Measurements from ENCODE around the gene RTN4R. TPM values are rescaled to one million over a fixed set of nuclear protein-coding genes. Genes with fewer than 3 reads are reported as not detected.

The RTN4R gene
- total RNA-seq, 1 donor from 2014 or later: 1.4 TPM

DNA sequence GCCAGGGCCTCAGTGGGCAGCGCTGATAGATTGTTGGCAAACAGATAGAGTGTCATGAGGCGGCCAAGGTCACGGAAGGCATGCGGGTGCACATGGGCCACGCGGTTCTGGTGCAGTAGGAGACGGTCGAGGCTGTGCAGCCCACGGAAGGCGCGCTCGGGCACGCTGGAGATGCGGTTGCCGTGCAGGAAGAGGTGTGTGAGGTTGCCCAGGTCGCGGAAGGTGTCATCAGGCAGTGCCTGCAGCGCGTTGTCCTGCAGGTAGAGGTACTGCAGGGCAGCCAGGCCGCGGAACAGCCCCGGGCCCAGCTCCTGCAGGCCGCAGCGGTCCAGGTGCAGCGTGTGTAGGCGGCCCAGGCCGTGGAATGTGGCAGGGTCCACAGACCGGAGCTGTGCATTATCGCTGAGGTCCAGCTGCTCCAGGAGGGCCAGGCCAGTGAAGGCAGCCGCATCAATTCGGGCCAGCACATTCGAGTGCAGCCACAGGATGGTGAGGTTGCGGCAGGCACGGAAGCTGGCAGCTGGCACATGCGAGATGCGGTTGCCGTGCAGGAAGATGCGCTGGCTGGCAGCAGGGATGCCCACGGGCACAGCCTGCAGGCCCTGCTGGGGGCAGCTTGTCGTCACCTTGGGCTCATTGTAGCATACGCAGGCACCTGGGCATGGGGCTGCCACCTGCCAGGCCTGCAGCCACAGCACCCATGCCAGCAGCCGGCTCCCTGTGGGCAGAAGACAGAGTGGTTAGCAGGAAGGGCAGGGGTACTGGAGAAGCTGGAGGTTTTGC lies 25.5 kb downstream of the RTN4R start:
- DNase-seq (ENCODE audit: low spot score): no peak

DNA sequence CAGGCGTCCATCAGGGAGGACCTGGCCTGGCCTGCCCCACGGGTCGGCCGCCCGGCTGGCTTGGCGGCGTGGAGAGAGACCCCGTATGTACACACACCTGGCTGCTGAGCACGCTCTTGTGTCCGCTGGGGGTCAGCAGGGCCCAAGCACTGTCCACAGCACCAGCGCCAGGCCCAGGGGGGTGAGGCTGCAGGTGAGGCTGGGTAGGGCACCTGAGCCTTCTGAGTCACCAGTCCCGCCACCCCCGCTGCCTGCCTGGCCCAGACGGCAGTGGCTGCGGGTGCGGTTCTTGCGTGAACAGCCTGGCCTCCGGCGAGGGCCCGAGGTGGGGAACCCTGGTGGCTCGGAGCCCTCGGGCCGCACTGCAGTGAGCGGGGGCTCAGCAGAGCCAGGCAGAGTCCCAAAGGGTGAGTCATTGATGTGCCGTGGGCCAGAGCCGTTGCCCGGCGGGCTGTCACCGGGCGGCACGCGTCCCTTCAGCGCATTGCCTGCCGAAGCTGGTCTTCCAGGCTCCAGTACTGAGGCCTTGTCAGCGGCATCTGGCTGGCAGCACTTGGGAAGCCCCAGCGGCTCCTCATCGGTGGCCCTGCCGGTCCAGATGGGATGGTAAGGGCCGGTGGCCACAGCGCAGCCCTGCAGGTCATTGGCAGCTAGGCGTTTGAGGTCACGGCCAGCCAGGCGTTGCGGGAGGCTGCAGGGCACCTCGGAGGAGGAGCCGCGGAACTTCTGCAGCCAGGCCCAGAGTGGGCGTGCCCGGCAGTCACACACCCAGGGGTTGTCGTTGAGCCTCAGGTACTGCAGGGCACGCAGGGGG lies 26.3 kb downstream of the RTN4R start:
- DNase-seq (ENCODE audit: low spot score): no peak

DNA sequence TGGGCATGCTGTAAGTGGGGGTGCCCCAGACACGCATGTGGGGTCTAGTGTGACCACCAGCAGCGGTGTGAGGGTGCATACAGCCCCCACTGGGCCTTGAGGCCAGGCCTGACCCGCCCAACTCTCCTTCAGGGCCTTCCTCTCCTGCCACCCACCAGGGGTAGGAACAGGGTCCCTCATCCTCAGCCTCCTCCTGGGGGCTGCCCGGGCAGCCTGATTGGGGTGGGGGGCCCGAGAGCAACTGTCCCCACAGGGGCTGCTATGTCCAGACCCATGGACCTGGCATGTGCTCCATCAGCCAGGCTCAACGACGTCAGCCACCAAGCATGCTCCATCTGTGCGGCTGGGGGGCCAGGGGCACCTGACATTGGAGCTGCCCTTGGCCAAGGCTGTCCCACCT lies 27.2 kb downstream of the RTN4R start:
- no peak for DNase-seq (ENCODE audit: low spot score)

GRCh38 chr22:20240447-20240764 lies 27.7 kb downstream of the RTN4R start:
- peak; percentile 68 for DNase-seq (ENCODE audit: low spot score)

- DNase-seq (ENCODE audit: low spot score): no peak
Measured at GRCh38 chr22:20239676-20240446, 28.3 kb downstream of the RTN4R start.

DNA sequence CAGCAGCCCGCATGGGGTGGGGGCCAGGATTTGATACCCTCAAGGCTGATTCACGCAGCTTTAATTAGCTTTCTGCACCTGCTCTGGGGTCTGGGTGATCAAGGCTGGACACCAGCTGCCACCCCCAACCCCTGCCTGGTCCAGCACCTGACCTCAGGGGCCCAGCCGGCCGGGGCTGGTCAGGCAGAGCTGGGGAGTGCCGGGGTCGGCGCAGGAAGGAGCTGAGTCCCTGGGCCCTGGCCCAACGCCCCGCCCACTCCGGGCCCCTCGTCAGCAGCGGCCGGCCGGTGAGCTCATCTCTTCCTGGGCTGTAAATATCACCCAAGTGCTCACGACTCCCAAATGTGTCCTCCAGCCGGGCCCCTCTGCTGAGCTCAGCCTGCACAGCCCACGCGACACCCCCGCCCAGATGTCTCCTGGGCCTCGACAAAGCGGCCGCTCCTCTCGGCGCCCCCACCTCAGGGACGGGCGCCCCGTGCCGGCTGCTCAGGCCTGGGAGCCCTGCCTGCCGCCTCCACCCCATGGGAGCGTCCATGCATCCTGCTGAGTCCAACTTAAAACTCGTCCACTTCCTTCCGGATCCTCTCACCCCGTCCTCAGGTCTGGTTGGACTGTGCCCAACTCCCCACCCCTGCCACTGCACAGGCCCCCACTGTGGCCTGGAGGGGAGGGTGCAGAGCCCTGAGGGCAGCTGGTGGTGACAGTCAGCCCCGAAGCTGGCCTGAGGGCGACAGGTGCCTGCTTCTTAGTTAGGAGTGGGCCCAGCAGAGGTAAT lies 29.0 kb downstream of the RTN4R start:
- DNase-seq (ENCODE audit: low spot score): peak; percentile 50

DNA sequence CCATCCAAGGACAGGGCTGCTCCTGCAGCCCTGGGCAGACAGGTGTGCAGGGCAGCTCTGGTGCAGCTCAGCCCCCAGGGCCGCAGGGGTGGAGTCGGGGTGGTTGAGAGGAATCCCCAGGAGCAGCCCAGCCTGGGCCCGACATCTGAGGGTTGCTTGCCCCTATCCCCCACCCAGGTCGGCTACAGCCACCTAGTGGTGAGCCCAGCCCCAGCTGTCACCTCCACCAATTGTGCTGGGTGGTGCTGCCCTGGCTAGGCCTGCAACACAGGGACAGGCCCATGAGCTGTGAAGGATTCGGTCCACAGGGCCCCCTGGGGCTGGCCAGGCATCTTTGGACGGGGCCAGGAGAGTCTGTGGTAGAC lies 29.6 kb downstream of the RTN4R start:
- no peak for DNase-seq (ENCODE audit: low spot score)

DNA sequence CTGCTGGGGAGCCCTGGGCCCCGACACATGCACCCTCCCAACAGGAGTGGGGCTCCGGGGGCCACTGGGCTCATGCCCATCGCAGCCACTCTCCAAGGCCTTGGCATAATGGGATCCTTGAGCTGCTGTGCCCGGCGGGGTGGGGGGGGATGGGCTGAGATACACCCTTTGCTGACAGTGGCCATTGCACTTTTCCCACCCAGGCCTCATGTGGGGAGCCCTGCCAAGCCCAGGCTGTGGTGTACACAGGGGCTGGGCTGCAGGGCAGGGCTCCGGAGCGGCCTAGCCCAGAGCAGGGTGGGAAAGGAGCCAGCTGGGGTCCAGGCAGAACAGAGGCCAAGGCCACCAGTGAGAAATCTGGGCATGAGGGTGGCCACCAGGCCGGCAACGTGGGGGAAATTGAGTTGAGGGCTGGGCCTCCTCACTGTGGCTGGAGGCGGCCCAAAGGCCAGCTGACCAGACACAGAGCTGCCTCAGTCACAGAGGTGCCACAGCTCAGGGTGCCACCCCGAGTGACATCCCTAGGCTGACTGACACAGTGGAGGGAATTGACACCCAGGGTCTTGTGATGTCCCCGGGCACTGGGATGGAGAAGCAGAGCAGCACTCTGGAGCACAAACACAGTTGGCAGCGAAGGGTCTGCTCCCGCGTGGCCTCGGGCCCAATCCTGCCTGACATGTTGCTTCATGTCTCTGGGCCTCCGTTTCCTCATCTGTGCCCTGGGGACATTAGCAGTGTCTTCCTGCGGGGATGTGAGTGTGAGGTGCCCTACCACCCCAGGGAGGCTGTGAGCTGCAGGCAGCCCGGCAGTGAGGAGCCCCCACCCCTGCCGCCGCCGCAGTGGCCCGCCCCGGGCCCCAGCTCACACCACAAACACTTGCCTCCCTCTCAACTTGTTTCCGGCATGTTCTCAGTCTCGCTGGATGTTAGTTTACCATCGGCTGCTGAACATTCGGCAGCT lies 30.4 kb downstream of the RTN4R start:
- DNase-seq (ENCODE audit: low spot score): no peak

GRCh38 chr22:20236052-20236717 lies 31.9 kb downstream of the RTN4R start:
- no peak for DNase-seq (ENCODE audit: low spot score)

DNA sequence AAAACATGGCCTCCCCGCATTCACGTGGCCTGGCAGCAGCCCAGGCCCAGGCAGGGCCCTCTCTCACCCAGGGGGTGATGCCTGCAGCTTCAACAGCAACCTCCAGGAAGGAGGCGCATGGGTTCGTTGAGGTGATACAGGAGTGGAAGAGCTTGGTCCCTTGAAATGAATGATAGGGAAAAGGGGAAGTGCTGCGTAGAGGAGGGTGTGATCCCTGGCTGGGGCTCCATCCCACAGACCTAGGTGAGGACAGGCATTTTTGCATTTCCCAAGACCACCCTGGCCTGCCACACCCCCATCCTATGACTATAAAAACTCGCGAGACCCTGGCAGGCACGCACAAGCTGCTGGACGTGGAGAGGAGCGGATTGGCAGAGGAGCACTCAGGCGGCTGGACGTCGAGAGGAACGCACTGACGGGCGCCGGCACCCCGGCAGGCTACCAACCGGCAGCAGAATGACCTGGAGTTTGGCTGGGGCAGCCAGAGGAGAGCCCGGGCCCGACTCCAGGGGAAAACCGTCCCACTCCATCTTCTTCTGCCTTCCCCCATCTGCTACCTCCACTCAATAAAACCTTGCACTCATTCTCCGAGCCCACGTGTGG lies 32.6 kb downstream of the RTN4R start:
- DNase-seq (ENCODE audit: low spot score): no peak

GRCh38 chr22:20234760-20235388 lies 33.2 kb downstream of the RTN4R start:
- no peak for DNase-seq (ENCODE audit: low spot score)

DNA sequence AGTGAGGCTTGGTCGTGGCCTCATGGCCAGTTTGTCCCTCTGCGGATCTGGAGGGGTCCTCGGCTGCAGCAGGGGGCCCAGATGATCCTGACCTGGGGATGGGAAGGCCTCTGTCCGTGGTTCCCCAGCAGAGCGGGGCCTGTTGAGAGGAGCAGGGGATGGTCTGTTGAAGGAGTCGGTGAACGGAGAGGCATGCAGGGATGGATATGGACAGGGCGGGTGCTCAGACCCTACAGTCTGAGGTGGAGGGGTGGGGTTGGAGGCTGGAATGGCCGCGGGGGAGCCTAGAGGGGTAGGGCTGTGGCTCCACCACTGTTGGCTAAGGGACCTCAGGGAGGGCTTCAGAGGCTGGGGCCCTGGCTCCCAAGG lies 33.8 kb downstream of the RTN4R start:
- no peak for DNase-seq (ENCODE audit: low spot score)

DNA sequence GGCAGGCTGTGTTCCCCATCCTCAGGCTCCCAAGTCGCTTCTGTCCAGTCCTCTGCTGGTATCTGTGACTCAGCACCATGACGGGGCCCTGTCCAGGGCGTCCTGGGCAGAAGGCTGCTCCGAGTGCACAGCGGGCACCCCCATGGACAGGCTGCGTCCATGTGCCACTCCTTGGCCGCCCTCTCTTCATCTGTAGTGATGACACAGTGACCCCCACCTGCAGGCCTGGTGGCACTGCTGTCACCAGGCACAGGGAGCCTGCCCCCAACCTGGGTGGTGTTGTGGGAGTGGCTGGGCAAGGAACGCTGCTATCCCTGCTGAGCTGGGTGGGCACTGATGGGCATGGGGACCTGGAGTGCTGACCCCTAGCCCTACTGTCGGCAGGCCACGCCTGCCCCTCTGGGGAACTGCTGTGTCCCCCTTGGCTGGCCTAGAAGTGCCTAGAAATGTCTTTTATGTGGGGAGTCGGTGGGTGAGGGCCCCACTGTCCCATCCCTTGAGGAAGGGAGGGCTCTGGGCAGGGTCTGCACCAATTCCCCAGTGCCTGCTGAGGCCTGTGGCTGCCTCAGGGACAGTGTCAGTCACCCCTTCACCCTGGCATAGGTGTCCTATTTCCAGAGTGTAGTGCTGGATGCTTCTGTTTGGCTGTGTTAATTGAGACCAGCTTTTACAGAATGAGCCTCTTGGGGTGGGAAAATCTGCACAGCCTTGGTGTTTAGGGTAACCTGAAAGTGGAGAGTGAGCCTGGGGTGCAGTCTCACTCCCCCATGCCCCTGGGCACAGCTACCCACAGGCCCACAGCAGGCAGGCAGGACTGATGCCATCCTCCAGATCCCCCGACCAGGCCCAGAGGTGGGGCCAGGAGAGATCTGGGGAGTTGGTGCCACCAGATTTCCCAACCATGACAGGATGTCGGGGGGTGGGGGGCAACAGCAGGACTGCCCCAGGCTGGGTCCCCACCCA lies 34.5 kb downstream of the RTN4R start:
- no peak for DNase-seq (ENCODE audit: low spot score)

DNA sequence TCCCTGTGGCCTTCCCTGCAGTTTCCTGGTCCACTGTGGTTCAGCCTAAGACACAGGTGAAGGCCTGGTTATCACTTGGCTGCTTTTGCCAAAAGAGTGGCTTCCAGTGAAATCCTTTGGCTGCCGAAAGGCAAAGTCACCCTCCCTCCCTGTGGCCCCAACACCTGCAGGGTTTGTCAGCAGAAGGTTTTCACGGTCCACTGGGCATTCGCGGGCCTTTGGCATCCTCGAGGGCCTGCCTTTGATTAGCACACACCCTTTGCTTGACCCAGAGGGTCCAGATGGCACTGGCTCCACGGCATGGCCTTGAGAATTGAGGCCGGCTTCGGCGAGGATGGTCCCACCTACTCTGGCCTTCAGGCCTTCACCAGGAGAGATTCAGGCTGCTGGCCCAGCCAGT lies 35.3 kb downstream of the RTN4R start:
- no peak for DNase-seq (ENCODE audit: low spot score)

DNA sequence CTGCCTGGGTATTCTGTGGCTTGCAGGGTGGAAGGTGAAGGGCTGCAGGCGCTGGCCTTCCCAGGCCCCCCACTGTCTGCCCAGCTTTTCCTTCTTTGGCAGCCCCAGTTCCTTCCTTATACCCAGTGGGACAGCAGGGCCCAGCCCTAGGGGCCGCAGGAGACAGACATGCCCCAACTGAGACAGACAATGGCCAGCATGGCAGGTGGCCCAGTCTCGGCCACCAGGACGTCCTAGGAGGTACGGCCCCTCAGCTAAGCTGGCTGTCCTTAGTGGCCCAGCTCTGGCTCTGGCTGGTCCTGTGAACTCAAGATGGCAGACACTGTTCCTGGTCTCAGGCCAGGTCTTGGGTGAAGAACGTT lies 35.9 kb downstream of the RTN4R start:
- DNase-seq (ENCODE audit: low spot score): no peak

- no peak for DNase-seq (ENCODE audit: low spot score)
Measured at GRCh38 chr22:20231514-20232236, 36.4 kb downstream of the RTN4R start.

GRCh38 chr22:20230777-20231420 lies 37.2 kb downstream of the RTN4R start:
- DNase-seq (ENCODE audit: low spot score): no peak

Data from umbilical cord (tissue), 2 donors.